Renal pelvis (tissue), 4 donors: ENCODE data around the gene MRPS7. TPM values are rescaled to one million over a fixed set of nuclear protein-coding genes. Genes with fewer than 3 reads are reported as not detected.

ENCODE experiments used
- DNase-seq: peaks from one replicate; pipeline ENCODE4 v3.0.0-alpha.2; 2013
- polyA plus RNA-seq, 3 donors: library from polyadenylated mRNA; unstranded; fragments of 120-200 nt; gene quantifications; one replicate each; pipeline ENCODE4 v1.2.1, GENCODE V29; 2013; ENCODE audit not compliant: insufficient read length in 3 of 3

MRPS7 gene
- polyA plus RNA-seq, 3 donors: 72.9 to 80.1 (median 79.4) TPM

- DNase-seq: no peak
These were observed 39.4 kb downstream of the MRPS7 start for GRCh38 chr17:75301049-75301448.

- DNase-seq: no peak
These were observed 40.0 kb downstream of the MRPS7 start for GRCh38 chr17:75301502-75302206.

- no peak for DNase-seq
These were observed 46.5 kb downstream of the MRPS7 start for GRCh38 chr17:75307957-75308731.

GRCh38 chr17:75308732-75309629 is 47.3 kb downstream of the MRPS7 start:
- DNase-seq: no peak

- DNase-seq: no peak
These were observed 52.4 kb downstream of the MRPS7 start for GRCh38 chr17:75313941-75314551.

GRCh38 chr17:75315541-75316243 is 54.0 kb downstream of the MRPS7 start:
- no peak for DNase-seq

Other genes starting within 250 kb of the MRPS7 start
- 10 to 100 TPM; 27.4 to 31.3 (median 29.5) TPM for gene MRPL58, start 249.2 kb upstream of the MRPS7 start, polyA plus RNA-seq
- 100 to 1,000 TPM; 299 to 318 (median 307) TPM for gene ATP5PD, start 214.9 kb upstream of the MRPS7 start, polyA plus RNA-seq
- 10 to 100 TPM; 31.0 to 33.9 (median 32.8) TPM for gene KCTD2, start 214.7 kb upstream of the MRPS7 start, polyA plus RNA-seq
- 10 to 100 TPM; 27.4 to 42.7 (median 39.8) TPM for gene SLC16A5, start 173.9 kb upstream of the MRPS7 start, polyA plus RNA-seq
- gene ARMC7, start 151.9 kb upstream of the MRPS7 start, polyA plus RNA-seq: 10 to 100 TPM; 17.3 to 19.1 (median 18.9) TPM
- 10 to 100 TPM; 52.8 to 72.7 (median 69.7) TPM for gene NT5C, start 130.1 kb upstream of the MRPS7 start, polyA plus RNA-seq
- gene JPT1, start 107.4 kb upstream of the MRPS7 start, polyA plus RNA-seq: 100 to 1,000 TPM in 2 of 3 donors, 10 to 100 TPM in 1; 86.5 to 109 (median 103) TPM
- gene SUMO2, start 78.9 kb upstream of the MRPS7 start, polyA plus RNA-seq: 100 to 1,000 TPM; 651 to 676 (median 657) TPM
- gene NUP85, start 56.2 kb upstream of the MRPS7 start, polyA plus RNA-seq: 10 to 100 TPM; 66.4 to 82.0 (median 78.2) TPM
- 10 to 100 TPM; 38.2 to 49.9 (median 47.9) TPM for gene GGA3, start 273 bp upstream of the MRPS7 start, polyA plus RNA-seq
- gene MIF4GD, start 9.4 kb downstream of the MRPS7 start, polyA plus RNA-seq: 10 to 100 TPM; 21.8 to 22.8 (median 22.3) TPM
- gene SLC25A19, start 27.6 kb downstream of the MRPS7 start, polyA plus RNA-seq: 10 to 100 TPM in 1 of 3 donors, 1 to 10 TPM in 2; 7.1 to 13.0 (median 8.4) TPM
- gene GRB2, start 143.8 kb downstream of the MRPS7 start, polyA plus RNA-seq: 10 to 100 TPM; 87.7 to 96.9 (median 94.9) TPM
- gene TMEM94, start 194.8 kb downstream of the MRPS7 start, polyA plus RNA-seq: 100 to 1,000 TPM; 103 to 117 (median 105) TPM